Measurements from ENCODE around the gene KYNU.
A peak's percentile ranks its signal among the peaks of the same experiment; 100 is the strongest.
"Not testable (repeated sequence)": the region's sequence is repeated elsewhere in the genome, so short reads cannot be mapped to it uniquely, and the experiment has no call there.

KYNU gene

DNA sequence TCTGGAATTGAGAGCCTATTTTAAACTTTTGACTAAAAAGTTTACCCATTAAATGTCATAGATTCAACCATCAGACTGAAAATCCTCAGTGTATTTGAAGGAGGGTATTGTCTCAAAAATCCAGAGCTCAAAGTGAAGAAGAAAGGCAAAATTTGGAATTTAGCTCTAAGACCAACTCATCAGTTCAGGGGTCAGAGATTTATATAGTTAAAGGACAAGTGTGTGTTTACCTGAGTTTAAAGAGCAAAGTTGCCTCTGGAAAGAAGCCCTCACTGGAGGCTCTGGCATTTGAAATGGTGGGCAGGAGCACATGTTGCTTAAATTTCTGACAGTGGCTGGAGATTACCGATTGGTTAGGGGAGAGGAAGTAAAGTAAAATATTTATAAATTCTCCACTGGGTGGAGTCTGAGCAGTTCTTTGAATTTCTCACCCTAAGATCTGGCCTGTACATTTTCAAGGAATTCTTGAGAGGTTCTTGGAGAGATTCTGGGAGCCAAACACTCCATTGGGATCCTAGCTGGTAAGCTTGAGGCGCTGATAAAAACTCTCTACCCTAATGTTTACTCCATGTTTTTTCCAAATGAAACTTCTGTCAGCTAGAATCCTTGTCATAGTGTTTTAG is at the start of gene KYNU:
Gene KYNU (plus strand): TSS at position 449 of the 623 bp plus-strand sequence. CDS start 7,704 bp downstream, outside the sequence.
- no peak for DNase-seq (ENCODE audit: low spot score)

DNA sequence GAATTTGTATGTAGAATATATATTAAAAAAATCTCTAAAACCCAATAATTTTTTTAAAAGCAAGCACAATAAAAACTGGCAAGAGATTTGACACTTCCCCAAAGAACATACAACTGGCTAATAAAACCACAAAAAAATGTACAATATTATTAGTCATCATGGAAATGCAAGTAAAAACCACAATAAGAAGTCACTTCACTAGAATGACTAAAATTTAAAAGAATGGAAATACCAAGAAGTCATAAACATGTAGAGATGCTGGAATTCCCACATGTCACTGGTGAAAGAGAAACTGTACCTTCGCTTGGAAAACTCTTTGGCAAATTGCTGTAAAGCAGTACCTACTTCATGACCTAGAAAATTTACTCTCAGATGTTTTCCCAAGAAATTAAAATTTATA is 43.4 kb upstream of the KYNU start:
- DNase-seq (ENCODE audit: low spot score): no peak

DNA sequence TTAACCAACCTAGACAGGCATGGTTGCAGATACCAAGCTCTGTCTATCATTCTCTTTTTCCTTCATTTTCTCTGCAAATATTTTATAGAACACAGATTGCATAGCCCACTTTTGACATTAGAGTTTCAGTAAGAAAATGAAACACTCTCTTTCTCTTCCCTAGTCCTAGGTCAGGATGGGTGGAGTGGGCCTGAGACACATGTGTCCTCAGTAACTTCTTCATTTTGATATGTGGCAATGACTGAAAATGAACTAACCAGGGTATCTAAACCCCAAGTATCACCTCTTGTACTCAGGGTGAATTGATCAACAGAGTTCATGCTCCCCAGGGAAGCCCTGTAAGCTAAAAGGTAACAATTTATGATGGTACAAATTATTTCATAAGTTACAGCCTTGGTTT is 37.0 kb upstream of the KYNU start:
- no peak for DNase-seq (ENCODE audit: low spot score)

DNA sequence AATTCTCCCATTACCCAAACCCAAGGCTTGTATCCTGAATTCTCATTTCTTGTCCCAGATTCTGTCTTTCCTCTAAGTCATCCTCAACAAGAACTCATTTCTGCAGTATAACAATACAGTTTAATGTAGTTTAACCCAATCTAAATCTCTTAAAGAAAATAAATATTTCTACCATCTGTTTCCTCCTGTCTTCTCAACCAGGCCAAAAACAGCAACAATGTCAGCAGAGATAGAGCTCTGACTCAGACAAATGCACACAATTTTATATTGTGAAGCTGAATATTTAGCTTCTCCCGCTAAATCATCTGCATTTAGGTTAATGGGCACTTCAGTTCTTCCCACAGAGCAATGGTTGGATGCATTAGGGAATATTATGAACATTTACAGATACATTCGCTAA is 35.7 kb upstream of the KYNU start:
- DNase-seq (ENCODE audit: low spot score): no peak

DNA sequence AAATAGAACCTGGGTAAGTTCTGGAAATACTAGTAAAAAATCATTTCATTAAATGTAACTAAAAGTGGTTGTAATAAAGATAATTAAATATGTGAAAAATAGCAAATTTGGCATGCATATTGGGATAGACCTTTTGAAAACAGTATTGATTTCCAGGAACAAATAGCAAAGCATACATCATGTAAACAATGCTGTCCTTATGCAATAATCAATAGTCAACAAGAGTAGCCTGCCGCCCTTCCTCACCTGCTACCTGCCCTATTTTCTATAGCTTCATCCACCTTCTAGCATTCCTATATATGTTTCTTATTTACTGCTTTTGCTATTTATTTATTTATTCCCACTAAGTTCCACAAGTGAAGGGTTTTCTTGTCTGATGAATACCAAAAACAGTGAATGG is 35.1 kb upstream of the KYNU start:
- DNase-seq (ENCODE audit: low spot score): no peak

DNA sequence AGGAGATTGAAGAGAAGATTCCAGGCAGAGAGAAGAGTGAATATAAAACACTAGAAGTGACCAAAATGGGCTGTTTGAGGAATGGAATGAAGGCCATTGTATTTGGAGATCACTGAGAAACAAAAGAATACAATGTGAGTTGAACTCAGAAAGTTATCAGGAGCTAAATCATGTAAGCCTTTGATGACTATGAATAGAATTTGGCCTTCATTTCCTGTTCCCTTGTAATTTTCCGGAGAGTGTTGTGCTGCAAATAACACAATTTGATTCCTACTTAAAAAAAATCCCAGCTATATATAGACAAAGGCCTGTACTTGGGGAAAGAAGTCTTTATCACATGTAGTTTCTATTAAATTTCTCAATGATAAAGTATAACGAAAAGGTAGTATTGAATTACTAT is 33.7 kb upstream of the KYNU start:
- no peak for DNase-seq (ENCODE audit: low spot score)

DNA sequence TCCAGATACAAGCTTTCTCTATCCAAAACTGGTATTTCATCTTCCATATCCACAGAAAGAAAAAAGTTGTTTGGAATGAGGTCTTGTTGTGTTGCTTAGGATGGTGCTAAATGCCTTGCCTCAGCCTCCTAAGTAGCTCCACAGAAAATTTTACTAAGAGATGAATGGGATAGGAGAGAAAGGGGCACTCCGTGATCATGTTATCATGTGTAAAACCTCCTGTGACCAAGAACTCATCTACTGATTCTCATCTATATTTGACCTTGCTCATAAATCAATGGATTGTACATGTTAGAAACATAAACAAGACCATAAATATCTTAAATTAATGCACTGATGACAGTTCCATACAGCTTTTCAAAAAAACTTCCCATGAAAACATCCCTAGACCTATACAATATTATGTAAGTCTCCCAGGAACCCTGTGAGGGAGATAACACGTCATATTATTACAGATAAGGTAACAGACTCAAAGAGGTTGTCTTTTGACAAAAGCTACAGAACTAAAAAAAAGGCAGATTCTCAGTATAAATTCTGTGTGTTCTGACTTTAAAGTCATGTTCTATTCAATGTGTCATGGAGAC is 29.3 kb upstream of the KYNU start:
- no peak for DNase-seq (ENCODE audit: low spot score)

DNA sequence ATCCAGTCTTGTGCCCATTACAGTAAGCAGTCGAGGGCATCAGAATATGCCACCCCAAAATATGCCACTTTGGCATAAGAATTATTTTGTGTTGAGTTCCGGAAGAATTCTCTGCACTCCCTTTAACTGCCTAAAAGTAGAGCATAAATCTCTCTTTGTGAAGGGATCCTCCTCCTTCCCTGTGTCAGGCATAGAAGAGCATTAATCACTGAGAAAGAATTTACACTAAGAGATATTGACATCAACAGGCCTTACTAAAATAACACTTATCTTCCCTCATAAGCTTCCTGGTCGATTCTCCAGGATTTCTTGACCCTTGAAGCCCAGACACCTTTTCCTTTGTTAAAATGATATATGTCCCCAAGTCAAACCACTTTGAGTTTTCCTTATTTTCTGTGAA is 27.6 kb upstream of the KYNU start:
- DNase-seq (ENCODE audit: low spot score): no peak

DNA sequence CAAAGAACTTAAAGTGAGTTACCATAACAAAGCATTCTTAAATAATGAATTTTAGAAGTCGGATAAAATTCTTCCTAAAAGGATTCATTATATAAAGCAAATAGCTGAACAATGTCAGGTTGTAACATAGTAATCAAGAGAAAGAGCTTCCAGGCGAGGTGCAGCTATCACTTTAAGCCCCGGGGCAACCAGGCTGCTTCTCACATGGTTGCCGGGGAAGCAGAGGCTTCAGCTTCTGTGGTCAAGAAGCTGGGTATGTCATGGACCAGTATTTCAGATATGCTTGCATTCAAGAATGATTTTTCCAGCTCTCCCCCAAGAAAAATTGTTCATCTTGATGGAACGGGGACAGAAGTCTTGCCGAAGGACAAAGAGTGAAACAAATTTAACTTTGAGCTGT is 23.6 kb upstream of the KYNU start:
- no peak for DNase-seq (ENCODE audit: low spot score)

DNA sequence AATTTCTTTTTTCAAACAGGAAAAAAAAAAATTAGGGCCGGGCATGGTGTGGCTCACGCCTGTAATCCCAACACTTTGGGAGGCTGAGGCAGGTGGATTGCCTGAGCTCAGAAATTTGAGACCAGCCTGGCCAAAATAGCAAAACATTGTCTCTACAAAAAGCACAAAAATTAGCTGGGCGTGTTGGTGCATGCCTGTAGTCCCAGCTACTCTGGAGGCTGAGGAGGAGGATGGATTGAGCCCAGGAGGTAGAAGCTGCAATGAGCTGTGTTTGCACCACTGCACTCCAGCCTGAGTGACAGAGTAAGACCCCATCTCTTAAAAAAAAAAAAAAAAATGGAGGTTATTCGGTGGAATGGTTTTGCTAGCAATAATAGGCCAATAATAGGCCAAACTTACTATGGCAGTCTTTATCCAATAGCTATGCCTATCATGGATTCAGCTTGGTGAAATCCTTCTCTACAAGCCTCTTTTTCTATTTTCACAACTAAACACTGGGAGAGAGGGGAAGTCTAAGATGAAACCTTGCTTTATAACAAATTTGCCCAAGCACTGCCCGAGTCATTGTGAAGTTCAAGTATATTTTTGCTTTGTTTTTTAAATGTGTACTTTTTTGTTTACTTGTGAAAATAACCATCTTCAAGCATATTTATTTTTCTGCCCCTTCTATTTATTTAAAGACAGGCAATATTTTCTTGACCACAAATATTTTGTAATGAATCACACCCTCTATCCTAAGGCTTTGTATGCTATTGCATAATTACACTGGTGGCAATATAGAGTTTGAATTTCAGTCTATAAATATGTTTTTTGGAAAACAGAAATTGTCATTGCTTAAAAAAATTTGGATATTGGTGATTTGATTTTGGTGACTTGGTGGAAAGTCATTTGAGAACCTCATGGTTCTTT is 20.0 kb upstream of the KYNU start:
- DNase-seq (ENCODE audit: low spot score): peak; percentile 10

DNA sequence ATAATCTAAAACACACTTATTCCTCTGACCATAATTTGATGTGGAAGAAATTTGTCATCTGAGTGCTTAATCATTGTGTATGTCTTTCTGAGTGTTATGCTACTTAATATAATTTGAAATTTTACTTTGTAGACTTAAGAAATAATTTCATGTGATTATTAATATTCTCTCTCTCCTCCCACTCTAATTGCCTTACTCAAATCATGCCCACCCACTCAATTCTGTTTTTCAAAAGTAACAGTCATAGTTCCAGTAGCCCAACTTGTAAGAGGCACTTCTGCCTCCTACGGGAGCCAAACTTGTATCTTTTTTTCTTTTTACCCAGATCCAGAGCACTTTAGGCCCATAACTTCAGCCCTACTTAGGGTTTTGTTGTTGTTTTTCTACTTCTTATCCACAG is 18.5 kb upstream of the KYNU start:
- no peak for DNase-seq (ENCODE audit: low spot score)

DNA sequence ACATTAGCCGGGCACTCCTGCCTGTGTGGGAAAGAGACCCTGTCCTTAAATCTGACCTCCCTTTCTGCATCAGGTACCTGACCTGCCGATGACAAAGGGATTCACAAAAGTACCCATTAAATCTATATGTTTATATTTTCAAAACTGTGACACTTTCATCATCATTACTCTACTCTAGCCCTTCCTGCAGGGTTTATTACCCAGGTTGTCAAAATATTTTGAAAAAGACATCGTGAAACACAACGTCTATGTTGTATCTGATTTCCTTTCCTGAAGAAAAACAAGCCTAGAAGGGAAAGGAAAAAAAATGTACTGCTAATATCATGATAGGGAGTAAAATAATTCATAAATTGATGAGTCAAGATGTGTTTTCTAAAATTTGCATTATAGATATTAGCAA is 15.2 kb upstream of the KYNU start:
- DNase-seq (ENCODE audit: low spot score): no peak

DNA sequence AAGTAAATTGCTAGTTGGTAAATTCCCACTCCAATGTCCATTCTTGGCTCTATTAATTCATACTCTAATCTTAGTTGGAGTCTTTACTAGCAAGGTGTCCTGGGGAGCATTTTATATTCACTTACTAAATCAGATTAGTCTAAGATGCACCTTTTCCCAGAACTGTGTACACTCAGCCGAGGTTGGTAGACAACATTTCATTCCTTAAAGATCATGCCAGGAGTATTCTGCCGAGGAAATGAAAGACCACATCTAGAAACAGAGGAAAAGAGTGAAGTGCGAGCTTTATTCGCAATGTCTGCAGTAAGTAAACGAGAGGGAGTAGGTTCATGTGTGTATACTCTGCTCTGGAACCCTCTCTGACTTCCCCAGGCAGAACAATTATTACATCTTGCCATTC is 14.6 kb upstream of the KYNU start:
- DNase-seq (ENCODE audit: low spot score): no peak

DNA sequence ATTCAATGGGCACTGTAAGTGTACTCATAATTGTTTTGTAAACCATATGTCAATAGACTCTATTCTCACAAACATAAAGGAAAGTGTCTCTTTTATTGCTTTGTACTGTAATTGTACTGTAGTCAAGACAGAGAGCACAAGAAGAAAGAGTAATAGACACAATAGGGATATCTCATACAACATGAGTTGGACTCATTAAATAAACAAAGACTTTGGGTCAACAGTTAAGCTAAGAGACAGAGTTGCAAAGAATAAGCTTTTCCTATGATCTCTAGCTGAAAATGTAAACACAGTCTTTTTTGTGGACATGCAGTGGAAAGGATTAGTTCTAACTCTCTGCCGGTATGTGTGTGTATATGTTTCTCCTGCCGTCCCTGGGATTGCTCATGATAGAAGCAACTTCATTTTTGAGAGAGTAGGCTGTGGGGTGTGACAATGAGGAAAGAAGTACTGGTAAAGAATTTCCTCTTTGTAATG is 13.9 kb upstream of the KYNU start:
- DNase-seq (ENCODE audit: low spot score): no peak

DNA sequence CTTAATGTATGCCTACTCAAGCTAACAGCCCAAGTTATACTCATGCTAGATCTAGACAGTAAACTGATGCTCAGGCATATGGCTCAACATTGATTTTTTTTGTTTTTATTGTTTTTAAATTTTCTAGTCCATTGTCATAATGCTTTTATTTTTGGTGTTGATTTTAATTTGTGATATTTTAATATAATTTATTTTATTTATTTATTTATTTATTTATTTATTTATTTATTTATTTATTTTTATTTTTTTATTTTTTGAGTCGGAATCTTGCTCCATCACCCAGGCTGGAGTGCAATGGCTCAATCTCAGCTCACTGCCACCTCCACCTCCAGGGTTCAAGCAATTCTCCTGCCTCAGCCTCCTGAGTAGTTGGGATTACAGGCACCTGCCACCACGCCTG is 12.9 kb upstream of the KYNU start:
- DNase-seq (ENCODE audit: low spot score): not testable (repeated sequence)

DNA sequence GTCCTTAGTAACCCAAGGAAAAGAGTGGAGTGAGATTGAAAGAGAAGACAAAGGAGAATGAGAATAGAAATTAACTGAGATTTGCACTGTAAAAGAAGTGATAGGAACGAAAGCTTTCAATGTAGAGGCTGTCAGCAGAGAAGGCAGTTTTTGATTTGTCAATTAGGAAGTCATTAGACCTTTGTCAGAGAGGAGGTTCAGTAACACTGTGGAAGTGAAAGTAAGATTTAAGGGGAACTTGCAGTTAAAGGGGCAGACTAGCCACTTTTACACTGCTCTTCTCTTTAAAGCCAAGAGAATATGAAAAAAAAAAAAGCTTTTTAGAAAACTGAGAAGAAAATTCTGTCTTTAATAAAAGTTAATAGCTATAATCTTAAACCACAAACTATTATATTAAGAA is 11.5 kb upstream of the KYNU start:
- no peak for DNase-seq (ENCODE audit: low spot score)

DNA sequence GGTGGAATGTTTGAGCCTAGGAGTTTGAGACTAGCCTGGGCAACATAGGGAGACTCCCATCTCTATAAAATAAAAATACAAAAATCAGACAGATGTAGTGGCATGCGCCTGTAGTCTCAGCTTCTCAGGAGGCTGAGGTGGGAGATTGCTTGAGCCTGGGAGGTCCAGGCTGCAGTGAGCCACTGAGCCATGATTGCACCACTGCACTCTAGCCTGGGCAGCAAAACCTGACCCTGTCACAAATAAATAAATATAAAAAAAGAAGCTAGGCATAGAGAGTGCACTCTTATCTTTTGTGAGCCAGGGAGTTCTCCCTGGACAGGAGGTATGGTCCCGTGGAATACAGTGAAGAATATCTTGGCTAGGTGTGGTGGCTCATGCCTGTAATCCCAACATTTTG is 11.0 kb upstream of the KYNU start:
- no peak for DNase-seq (ENCODE audit: low spot score)

DNA sequence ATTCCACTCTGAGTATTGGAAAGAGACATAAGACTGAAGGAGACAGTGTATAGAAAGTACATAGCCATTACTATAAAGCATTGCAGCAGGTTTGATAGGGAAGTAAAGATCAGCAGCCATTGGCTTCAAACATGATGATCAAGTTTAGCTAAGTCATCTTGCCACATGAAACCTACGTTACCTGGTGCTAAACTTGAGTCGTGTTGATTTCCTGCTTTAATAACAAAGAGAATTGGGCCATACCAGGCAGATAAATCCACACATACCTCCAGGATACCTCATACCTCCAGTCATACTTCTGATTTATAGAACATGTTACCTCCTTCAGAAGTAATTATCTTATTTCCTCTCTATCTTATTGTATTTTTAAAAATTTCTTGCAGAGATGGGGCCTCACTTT is 10.3 kb upstream of the KYNU start:
- no peak for DNase-seq (ENCODE audit: low spot score)

DNA sequence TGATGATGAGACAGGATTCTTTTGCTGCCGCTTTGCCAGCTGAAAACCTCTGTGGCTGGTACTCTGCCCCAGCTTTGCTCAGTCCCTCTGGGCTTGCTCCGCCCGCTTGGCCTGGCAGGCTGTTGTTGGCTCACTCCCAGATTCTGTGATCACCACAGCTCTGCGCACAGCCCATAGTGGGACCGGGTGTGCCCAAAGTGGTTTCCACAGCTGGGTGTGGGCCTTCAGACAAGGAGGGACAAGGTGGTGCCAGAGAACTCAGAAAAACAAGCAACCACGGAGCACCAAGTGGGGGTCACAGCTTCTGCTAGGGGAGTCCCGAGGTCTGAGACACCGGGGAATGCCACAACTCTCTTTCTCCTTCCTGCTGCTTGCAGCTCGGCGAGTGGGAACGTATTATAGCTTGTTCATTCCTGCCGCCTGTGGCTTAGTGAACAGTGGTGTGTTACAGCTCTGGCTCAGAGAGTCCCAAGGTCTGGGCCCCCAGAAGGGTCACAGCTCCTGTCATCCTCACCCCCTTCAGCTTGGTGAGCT is 9.2 kb upstream of the KYNU start:
- DNase-seq (ENCODE audit: low spot score): peak; percentile 65

DNA sequence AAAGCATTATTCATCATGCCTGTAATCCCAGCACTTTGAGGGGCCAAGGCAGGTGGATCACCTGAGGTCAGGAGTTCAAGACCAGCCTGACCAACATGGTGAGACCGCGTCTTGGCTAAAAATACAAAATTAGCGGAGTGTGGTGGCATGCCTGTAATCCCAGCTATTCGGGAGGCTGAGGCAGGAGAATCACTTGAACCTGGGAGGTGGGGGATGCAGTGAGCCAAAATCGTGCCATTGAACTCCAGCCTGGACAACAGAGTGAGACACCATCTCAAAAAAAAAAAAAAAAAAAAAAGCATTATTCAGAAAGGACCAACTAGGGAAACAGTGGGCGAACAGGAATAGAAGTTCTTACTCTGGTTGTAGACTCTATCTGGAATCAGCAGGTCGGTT is 8.4 kb upstream of the KYNU start:
- DNase-seq (ENCODE audit: low spot score): not testable (repeated sequence)

DNA sequence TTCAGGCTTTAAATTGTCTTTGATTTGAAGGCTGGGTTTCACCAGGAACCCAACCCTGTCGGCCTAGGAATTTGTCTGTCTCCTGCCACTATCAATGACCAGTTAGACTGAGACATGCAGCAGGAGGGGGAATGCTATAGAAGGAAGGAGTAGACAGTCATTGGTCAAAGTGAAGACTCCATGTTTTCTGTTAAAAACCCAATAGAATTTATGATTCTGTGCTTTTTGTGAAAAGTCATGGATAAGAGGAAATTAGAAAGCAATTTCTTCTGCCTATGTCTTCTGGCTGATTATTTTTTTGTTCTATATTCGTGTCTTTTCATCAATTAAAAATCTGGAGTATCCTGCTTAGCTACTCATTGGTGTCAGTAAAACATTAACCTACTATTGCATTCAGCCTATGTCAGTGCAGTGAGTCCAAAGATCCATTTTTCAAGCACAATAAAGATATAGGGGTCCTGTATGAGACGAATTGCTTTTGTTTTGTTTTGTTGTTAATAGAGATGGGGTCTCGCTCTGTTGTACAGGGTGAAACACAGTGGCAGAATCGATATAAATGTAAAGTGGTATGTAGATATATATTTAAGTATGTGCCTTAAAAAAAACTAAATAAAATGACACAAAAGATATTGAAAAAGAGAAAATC is 7.9 kb upstream of the KYNU start:
- no peak for DNase-seq (ENCODE audit: low spot score)

DNA sequence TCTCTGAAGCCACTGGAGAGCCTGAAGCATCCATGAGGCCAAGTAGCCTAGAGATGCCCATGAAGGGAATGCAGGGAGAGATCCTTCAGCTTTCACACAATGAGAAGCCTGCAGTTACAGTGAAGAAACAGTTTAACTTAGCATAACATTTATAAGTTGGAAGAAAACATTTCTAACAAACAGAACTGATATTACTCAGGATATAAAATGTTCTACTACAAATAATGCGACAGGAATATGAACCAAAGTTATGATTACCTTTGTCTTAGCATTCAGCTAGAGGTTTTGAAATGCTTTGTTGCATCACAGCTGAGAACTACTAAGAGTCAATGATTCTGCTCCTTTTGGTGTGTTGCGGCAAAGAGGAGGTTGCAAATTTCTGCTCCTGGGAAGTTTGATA is 6.9 kb upstream of the KYNU start:
- DNase-seq (ENCODE audit: low spot score): no peak
